ENCODE measurements around the gene THADA. TPM values are rescaled to one million over a fixed set of nuclear protein-coding genes. Genes with fewer than 3 reads are reported as not detected.
A peak's percentile ranks its signal among the peaks of the same experiment; 100 is the strongest.
"Not testable (repeated sequence)": the region's sequence is repeated elsewhere in the genome, so short reads cannot be mapped to it uniquely, and the experiment has no call there.

THADA gene
- total and polyA plus RNA-seq, 2 donors (not counting 1 experiment from before 2014, with no cell fraction given) = 9.2 to 36.2 TPM

GRCh38 chr2:43534569-43534968 lies 61.3 kb downstream of the THADA start:
- Histone ChIP-seq H3K9ac (ENCODE audit: insufficient read depth, low read length) (no peak overlapping the region), H4K20me1 (ENCODE audit: control insufficient read depth, extremely low read depth, insufficient read depth, low read length) (no peaks in the 10 kb centered on the region), H3K36me3 (ENCODE audit: control insufficient read depth, insufficient read depth, low read length) (no peaks in the 10 kb centered on the region), H3K27ac (ENCODE audit: insufficient read depth, low read length) (no peak overlapping the region), H3K27me3 (ENCODE audit: control insufficient read depth, insufficient read depth, low read length) (no peaks in the 10 kb centered on the region), H3K9me3 (ENCODE audit: control insufficient read depth, insufficient read depth, low read depth, low read length) (no peaks in the 10 kb centered on the region), H3K4me3 (replicated peaks in 1 of 4; ENCODE audit: control extremely low read depth in 1 of 4, insufficient read depth in 1 of 4, low read depth in 3 of 4, low read length in 4 of 4) (no peak overlapping the region), H3K4me2 (ENCODE audit: extremely low read depth, insufficient read depth, low read length) (no peak overlapping the region), H3K79me2 (ENCODE audit: control insufficient read depth, insufficient read depth, low read length) (no peaks in the 10 kb centered on the region), H3K4me1 (ENCODE audit: control insufficient read depth, extremely low read depth, insufficient read depth, low read length) (peaks cover 3% of the 10 kb centered on the region), H2AFZ (ENCODE audit: low read length) (no peak overlapping the region)
- TF ChIP-seq CTCF (conservative IDR thresholded peaks at IDR 0.05 in 1 of 2, IDR thresholded peaks at IDR 0.05 in 1 of 2; ENCODE audit: low read depth in 1 of 2, low read length in 2 of 2) (no peak), EZH2 (IDR thresholded peaks at IDR 0.05; ENCODE audit: low read length, missing control alignments) (no peak)
- no peak for DNase-seq (ENCODE audit: low read depth in 2 of 2)

GRCh38 chr2:43532572-43532971 lies 63.3 kb downstream of the THADA start:
- not testable (repeated sequence) for H3K79me2 ChIP-seq (ENCODE audit: control insufficient read depth, insufficient read depth, low read length); H2AFZ ChIP-seq (ENCODE audit: low read length)

GRCh38 chr2:43531251-43531650 lies 64.6 kb downstream of the THADA start:
- H3K79me2 ChIP-seq (ENCODE audit: control insufficient read depth, insufficient read depth, low read length) = no peaks in the 10 kb centered on the region
- peak in 1 of 2 donors; percentile 54 for DNase-seq (ENCODE audit: low read depth in 2 of 2)
- TF ChIP-seq CTCF (conservative IDR thresholded peaks at IDR 0.05 in 1 of 2, IDR thresholded peaks at IDR 0.05 in 1 of 2; ENCODE audit: low read depth in 1 of 2, low read length in 2 of 2) (no peak), EZH2 (IDR thresholded peaks at IDR 0.05; ENCODE audit: low read length, missing control alignments) (no peak)
- no peak overlapping the region for H2AFZ ChIP-seq (ENCODE audit: low read length)
- no peaks in the 10 kb centered on the region for H3K4me1 ChIP-seq (ENCODE audit: control insufficient read depth, extremely low read depth, insufficient read depth, low read length)
- no peaks in the 10 kb centered on the region for H3K27me3 ChIP-seq (ENCODE audit: control insufficient read depth, insufficient read depth, low read length)
- H3K9ac ChIP-seq (ENCODE audit: insufficient read depth, low read length) = no peak overlapping the region
- H3K36me3 ChIP-seq (ENCODE audit: control insufficient read depth, insufficient read depth, low read length) = no peaks in the 10 kb centered on the region
- H3K27ac ChIP-seq (ENCODE audit: insufficient read depth, low read length) = no peak overlapping the region
- H3K9me3 ChIP-seq (ENCODE audit: control insufficient read depth, insufficient read depth, low read depth, low read length) = no peaks in the 10 kb centered on the region
- H4K20me1 ChIP-seq (ENCODE audit: control insufficient read depth, extremely low read depth, insufficient read depth, low read length) = no peaks in the 10 kb centered on the region
- H3K4me3 ChIP-seq (replicated peaks in 1 of 4; ENCODE audit: control extremely low read depth in 1 of 4, insufficient read depth in 1 of 4, low read depth in 3 of 4, low read length in 4 of 4) = no peak overlapping the region
- no peak overlapping the region for H3K4me2 ChIP-seq (ENCODE audit: extremely low read depth, insufficient read depth, low read length)

More at GRCh38 chr2:43532572-43532971, 63.3 kb downstream of the THADA start:
- H3K9ac ChIP-seq (ENCODE audit: insufficient read depth, low read length); H3K9me3 ChIP-seq (ENCODE audit: control insufficient read depth, insufficient read depth, low read depth, low read length); H3K4me3 ChIP-seq (replicated peaks in 1 of 4; ENCODE audit: control extremely low read depth in 1 of 4, insufficient read depth in 1 of 4, low read depth in 3 of 4, low read length in 4 of 4); H3K36me3 ChIP-seq (ENCODE audit: control insufficient read depth, insufficient read depth, low read length); H3K4me2 ChIP-seq (ENCODE audit: extremely low read depth, insufficient read depth, low read length); H3K27me3 ChIP-seq (ENCODE audit: control insufficient read depth, insufficient read depth, low read length); H4K20me1 ChIP-seq (ENCODE audit: control insufficient read depth, extremely low read depth, insufficient read depth, low read length); H3K4me1 ChIP-seq (ENCODE audit: control insufficient read depth, extremely low read depth, insufficient read depth, low read length); DNase-seq (ENCODE audit: low read depth in 2 of 2); H3K27ac ChIP-seq (ENCODE audit: insufficient read depth, low read length): not testable (repeated sequence)
